GM18498 (cell line): ENCODE results near the gene EEF1A2.

Experiments used
- ATAC-seq: cut with Tn5 transposase; IDR thresholded peaks from one replicate; pipeline ENCODE4 v1.9.1; 2021; ENCODE audit warnings: mild to moderate bottlenecking, moderate library complexity; ENCODE audit not compliant: unreplicated experiment

EEF1A2 gene

GRCh38 chr20:63537525-63538203 is 38.8 kb upstream of the EEF1A2 start:
- peak; percentile 87 for ATAC-seq

DNA sequence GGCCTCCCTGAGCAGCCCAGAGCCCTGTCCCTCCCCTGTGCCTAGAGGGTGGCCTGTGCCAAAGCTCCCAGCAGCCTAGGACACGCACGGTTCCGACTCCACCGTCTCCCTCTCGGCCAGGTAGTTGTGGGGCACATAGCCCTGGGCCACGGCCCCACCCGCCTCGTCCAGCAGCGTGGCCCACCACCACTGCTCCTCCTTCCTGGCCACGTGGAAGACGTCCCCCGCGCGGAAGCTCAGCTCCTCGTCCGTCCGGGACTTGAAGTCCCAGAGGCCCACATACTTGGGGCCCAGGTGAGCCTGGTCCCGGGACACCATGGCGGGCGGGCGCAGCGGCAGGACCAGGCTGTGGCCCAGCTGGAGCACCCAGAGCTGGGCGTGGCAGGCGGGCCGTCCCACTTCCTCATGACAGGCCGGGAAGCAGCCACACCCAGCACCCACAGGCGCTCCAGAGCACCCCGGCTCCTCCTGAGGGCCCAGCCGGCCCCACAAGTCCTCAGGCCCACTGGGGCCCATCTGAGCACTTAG is 38.2 kb upstream of the EEF1A2 start, which contains the start of gene PTK6:
Gene PTK6, minus strand, starts transcription at position 380 of the 528 bp plus-strand sequence. Its CDS starts 62 bp downstream, at position 318.
- peak; percentile 11 for ATAC-seq

GRCh38 chr20:63536241-63536977 is 37.5 kb upstream of the EEF1A2 start:
- ATAC-seq = no peak

DNA sequence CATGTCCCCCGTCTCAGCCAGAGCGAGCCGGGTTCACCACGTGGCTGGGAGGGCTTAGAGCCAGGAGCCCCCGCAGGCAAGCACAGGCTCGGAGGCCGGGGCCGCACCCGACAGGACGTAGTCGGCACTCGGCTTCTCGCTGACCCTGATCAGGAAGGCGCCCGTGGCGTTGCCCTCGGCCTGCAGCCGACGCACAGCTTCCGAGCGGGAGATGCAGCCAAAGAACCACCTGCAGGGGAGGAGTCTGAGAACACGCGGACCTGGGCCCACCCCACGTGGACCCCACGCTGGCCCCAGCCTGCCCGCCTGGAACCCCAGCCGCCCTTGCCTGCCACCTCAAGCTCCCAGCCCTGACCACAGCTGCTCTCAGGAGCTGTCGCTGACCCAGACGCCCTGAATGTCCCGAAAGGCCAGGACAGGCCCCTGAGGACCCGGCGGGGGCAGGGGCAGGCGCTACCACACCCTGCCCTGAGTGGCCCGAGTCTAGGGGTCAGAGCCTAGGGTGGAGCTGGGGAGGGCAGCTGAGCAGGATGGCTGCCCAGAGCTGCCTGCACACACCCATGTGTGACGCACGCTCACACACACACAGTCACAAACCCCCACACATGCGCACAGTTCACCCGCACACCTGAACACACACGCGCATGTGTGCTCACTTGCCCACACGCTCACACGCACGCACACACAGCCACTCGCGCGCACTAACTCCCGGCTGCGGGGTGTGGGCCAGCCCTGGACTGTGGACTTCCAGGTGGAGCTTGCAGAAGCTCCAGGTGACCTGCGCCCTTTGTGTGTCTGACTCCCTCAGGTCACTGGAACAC is 36.2 kb upstream of the EEF1A2 start:
- no peak for ATAC-seq

GRCh38 chr20:63534427-63534830 is 35.5 kb upstream of the EEF1A2 start:
- ATAC-seq = no peak

GRCh38 chr20:63533871-63534393 is 35.0 kb upstream of the EEF1A2 start:
- ATAC-seq = no peak

- ATAC-seq = no peak
Measured at GRCh38 chr20:63533388-63533787, 34.5 kb upstream of the EEF1A2 start.

- no peak for ATAC-seq
Measured at GRCh38 chr20:63532449-63532971, 33.6 kb upstream of the EEF1A2 start.

GRCh38 chr20:63531686-63532448 is 33.0 kb upstream of the EEF1A2 start:
- ATAC-seq = no peak

DNA sequence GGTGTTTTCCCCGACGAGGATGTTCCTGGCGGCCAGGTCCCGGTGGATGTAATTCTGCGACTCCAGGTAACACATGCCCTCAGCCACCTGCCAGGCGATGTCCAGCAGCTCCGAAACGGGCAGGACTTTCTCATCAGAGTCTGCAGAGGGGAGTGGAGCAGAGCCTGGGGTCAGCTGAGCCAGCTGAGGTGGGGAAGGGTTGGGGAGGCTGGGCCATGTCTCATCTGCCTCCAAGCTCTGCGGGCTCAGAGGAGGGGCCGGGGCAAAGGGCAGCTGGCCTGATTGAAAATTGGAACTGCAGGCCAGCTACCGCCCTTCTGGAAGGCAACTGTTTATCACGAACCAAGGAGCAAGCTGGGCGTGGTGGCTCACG is 31.9 kb upstream of the EEF1A2 start:
- ATAC-seq = no peak

DNA sequence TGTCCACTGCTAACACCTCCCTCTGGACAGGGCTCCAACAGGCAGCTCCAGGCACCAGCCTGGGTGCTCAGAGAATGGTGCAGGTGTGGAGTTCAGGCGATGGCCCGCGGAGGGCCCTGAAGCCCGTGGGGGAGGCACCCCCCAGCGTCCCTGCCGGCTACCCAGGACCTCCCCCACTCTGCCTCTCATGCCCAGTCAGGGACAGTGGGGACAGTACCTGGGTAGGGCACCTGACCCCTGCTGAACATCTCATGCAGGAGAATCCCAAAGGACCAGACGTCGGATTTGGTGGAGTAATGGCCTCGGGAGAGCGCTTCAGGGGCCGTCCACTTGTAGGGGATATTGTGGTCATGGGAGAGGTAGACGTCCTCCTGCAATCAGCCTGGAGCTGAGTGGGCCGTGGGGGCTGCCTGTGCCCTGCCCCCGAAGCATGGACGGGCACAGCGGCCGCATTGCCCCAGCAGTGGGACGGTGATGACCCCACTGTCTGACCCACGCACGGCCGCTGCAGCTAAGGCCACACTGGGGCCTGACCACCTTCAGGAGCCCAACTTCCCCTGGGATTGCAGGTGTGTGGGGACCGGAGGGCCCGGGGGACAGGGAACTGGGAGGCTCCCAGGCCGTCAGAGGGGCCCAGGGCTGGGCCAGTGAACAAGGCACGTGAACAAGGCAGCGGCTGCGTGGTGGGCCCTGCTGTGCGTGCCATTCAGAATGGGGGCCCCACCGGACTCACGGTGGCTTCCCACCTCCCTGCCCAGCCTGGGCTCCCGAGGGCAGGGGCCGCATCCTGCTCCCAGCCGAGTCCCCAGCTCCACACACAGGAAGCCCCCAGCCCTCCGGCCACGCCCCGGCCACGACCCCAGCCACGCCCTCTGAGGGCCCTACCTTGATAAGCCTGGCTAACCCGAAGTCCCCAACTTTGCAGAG is 31.2 kb upstream of the EEF1A2 start:
- no peak for ATAC-seq

GRCh38 chr20:63529180-63529860 is 30.4 kb upstream of the EEF1A2 start:
- no peak for ATAC-seq

DNA sequence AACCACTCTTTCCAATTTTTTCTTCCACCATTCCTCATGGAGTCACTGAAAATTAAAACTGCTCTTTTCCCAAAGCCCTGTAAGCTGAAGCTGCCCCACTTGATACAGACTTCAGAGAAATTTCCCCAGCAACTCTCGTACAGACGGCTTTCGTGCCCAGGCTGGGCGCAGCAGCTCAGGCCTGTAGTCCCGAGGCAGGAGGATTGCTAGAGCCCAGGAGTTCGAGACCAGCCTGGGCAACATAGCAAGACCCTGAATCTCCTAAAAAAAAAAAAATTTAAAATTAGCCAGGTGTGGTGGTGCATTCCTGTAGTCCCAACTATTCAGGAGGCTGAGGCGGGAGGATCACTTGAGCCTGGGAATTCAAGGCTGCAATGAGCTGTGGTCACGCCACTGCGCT is 28.3 kb upstream of the EEF1A2 start:
- no peak for ATAC-seq

DNA sequence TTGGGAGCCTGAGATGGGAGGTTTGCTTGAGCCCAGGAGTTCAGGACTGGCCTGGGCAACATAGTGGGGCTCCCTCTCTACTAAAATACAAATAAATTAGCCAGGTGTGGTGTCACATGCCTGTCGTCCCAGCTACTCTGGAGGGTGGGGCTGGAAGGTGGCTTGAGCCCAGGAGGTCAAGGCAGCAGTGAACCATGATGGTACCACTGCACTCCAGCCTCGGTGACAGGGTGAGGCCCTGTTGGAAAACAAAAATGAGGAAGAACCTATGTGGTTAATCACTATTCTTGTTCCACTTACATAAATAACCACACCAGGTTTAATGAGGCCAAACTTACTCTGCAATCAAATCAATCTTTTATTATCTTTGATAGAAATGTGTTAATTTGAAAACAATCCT is 27.1 kb upstream of the EEF1A2 start:
- ATAC-seq = no peak

DNA sequence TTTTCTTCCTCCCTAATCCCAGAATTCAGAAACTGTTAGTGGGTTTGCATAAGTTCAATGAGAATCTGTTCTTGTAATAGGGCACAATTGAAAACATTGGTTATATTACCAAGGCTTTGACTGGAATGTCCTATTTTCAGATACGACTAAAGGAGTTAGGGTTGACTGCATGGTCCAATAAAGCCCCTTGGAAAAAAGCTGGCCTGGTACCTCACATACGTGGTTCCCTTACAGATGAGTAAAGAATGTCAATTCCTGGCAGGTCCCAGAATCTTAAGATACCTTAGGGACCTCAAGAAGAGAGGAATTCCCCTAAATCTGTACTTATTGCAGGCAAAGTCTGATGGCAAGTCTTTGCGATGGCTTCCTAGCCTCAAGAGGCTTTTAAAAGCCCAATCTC is 26.3 kb upstream of the EEF1A2 start:
- no peak for ATAC-seq

DNA sequence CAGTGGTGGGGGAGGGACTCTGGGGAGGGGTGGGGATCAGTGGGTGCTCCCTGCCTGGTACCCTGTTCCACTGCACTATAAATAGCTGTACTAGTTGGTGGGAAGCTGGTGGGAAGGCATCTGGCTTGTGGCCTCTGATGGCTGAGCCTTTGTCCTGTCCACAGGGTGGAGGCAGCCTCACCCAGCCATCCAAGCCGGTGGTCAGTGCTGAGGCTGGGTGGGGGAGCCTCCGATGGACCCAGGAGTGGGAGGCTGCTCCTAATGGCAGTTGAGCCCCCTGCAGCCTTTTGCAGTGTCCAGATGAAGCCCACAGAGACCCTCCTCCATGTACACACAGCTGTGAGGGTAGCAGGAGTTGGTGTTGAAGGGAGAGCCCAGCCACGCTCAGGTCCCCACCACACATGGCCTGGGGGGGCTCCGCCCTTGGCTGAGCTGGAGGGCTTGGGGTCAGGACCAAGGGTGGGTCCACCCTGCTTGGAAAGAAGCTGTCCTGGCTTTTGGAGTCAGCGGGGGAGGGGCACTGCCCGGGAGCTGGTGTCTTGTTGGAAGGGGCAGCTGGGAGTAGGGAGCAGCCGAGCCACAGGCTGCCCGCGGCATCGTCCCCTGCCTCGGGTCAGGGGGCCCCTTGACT is 24.2 kb upstream of the EEF1A2 start:
- no peak for ATAC-seq

- no peak for ATAC-seq
Measured at GRCh38 chr20:63522091-63522868, 23.4 kb upstream of the EEF1A2 start.
